Stimulated activated CD4-positive, alpha-beta T cell treated with anti-CD3 and anti-CD28 coated beads, Interleukin-15, amount 100 ng/mL, for 48 hours (primary cell): ENCODE measurements around the gene F2.

Source experiments
- DNase-seq, 2 donors: peaks; one replicate each; pipeline ENCODE4 v3.0.0-alpha.2; 2020; ENCODE audit warnings: low read depth in 2 of 2

F2 gene

GRCh38 chr11:46718155-46719019 is 626 bp upstream of the F2 start:
- DNase-seq: no peak

- DNase-seq: no peak
These were observed 668 bp downstream of the F2 start for GRCh38 chr11:46719543-46720218.

- DNase-seq: no peak
These were observed 2.3 kb downstream of the F2 start for GRCh38 chr11:46721286-46721685.

GRCh38 chr11:46722566-46723358 is 3.7 kb downstream of the F2 start:
- DNase-seq: no peak

- no peak for DNase-seq
These were observed 4.3 kb downstream of the F2 start for GRCh38 chr11:46723359-46723680.

- DNase-seq: no peak
These were observed 5.1 kb downstream of the F2 start for GRCh38 chr11:46724088-46724487.

GRCh38 chr11:46725338-46726205 is 6.6 kb downstream of the F2 start:
- no peak for DNase-seq

GRCh38 chr11:46726206-46726862 is 7.3 kb downstream of the F2 start:
- no peak for DNase-seq

GRCh38 chr11:46727952-46728658 is 9.1 kb downstream of the F2 start:
- no peak for DNase-seq

GRCh38 chr11:46728659-46729040 is 9.6 kb downstream of the F2 start:
- no peak for DNase-seq

GRCh38 chr11:46729110-46730027 is 10.4 kb downstream of the F2 start:
- no peak for DNase-seq

- no peak for DNase-seq
These were observed 12.5 kb downstream of the F2 start for GRCh38 chr11:46731545-46731944.

GRCh38 chr11:46733234-46733633 is 14.2 kb downstream of the F2 start:
- DNase-seq: no peak

GRCh38 chr11:46736146-46736545 is 17.1 kb downstream of the F2 start:
- no peak for DNase-seq

GRCh38 chr11:46736615-46737014 is 17.6 kb downstream of the F2 start:
- no peak for DNase-seq

GRCh38 chr11:46737699-46738098 is 18.7 kb downstream of the F2 start:
- DNase-seq: no peak

GRCh38 chr11:46738887-46739286 is 19.9 kb downstream of the F2 start:
- DNase-seq: no peak

- DNase-seq: no peak
These were observed 22.8 kb downstream of the F2 start for GRCh38 chr11:46741600-46742484.
